ENCODE results near the gene NSUN7. TPM values are rescaled to one million over a fixed set of nuclear protein-coding genes. Genes with fewer than 3 reads are reported as not detected.
A peak's percentile ranks its signal among the peaks of the same experiment; 100 is the strongest.

NSUN7 gene
- total RNA-seq, 2 experiments from 2014 or later, result 0.07 to 0.10 TPM

GRCh38 chr4:40721730-40722171 is 28.0 kb upstream of the NSUN7 start:
- ChIA-PET CTCF (no interaction called here), POLR2A (interaction anchor here (1.0 to 1.5 kb wide), 2 partner anchors 22 to 49 kb away, joined by 3 to 4 read pairs; no protein-coding TSS in a partner anchor)
- Mint-ChIP-seq H3K27ac (no peak overlapping the region), H3K27me3 (peaks cover 5% of the 10 kb centered on the region), H3K9me3 (no peaks in the 10 kb centered on the region), H3K36me3 (no peaks in the 10 kb centered on the region), H3K4me1 (ENCODE audit: low read depth) (peaks cover 15% of the 10 kb centered on the region), H3K4me3 (no peak overlapping the region)
- intact Hi-C loops (cut with micrococcal nuclease), result loop anchor here (1.0 to 10.0 kb wide), 10 partner anchors 19 to 497 kb away; no protein-coding TSS in a partner anchor
- peak; percentile 47 for DNase-seq

- Mint-ChIP-seq H3K4me3 (no peak overlapping the region), H3K36me3 (no peaks in the 10 kb centered on the region), H3K27me3 (peaks cover 6% of the 10 kb centered on the region), H3K4me1 (ENCODE audit: low read depth) (peaks cover 15% of the 10 kb centered on the region), H3K27ac (no peak overlapping the region), H3K9me3 (no peaks in the 10 kb centered on the region)
- CTCF ChIA-PET, result no interaction called here
- peak; percentile 37 for DNase-seq
- intact Hi-C loops (cut with micrococcal nuclease), result loop anchor here (1.0 to 10.0 kb wide), 8 partner anchors 20 to 498 kb away; no protein-coding TSS in a partner anchor
- POLR2A ChIA-PET, result interaction anchor here (1.5 kb wide), 1 partner anchor 50 kb away, joined by 4 read pairs; no protein-coding TSS in a partner anchor
These were observed 27.1 kb upstream of the NSUN7 start for GRCh38 chr4:40722576-40723161.

- Mint-ChIP-seq H3K27me3 (peaks cover 8% of the 10 kb centered on the region), H3K4me3 (no peak overlapping the region), H3K9me3 (no peaks in the 10 kb centered on the region), H3K4me1 (ENCODE audit: low read depth) (peaks cover 14% of the 10 kb centered on the region), H3K27ac (no peak overlapping the region), H3K36me3 (no peaks in the 10 kb centered on the region)
- DNase-seq, result no peak
- POLR2A ChIA-PET, result no interaction called here
- CTCF ChIA-PET, result no interaction called here
- intact Hi-C loops (cut with micrococcal nuclease), result loop anchor here (5.0 to 10.0 kb wide), 3 partner anchors 171 to 499 kb away; no protein-coding TSS in a partner anchor
These were observed 26.0 kb upstream of the NSUN7 start for GRCh38 chr4:40723728-40724127.

GRCh38 chr4:40728333-40728732 is 21.4 kb upstream of the NSUN7 start:
- intact Hi-C loops (cut with micrococcal nuclease), result loop anchor here (10.0 kb wide), 1 partner anchor 504 kb away; no protein-coding TSS in a partner anchor
- Mint-ChIP-seq H3K4me1 (ENCODE audit: low read depth) (peaks cover 13% of the 10 kb centered on the region), H3K27me3 (peaks cover 9% of the 10 kb centered on the region), H3K27ac (no peak overlapping the region), H3K9me3 (no peaks in the 10 kb centered on the region), H3K4me3 (no peak overlapping the region), H3K36me3 (no peaks in the 10 kb centered on the region)
- CTCF ChIA-PET, result no interaction called here
- POLR2A ChIA-PET, result no interaction called here
- DNase-seq, result no peak

GRCh38 chr4:40729555-40729954 is 20.2 kb upstream of the NSUN7 start:
- ChIA-PET CTCF (interaction anchor here (0.7 kb wide), 1 partner anchor 167 kb away, joined by 5 read pairs; no protein-coding TSS in a partner anchor), POLR2A (interaction anchor here (0.6 kb wide), 1 partner anchor 996 kb away, joined by 3 read pairs; no protein-coding TSS in a partner anchor)
- peaks cover 13% of the 10 kb centered on the region for H3K4me1 Mint-ChIP-seq (ENCODE audit: low read depth)

GRCh38 chr4:40730091-40730679 is 19.6 kb upstream of the NSUN7 start:
- H3K36me3 Mint-ChIP-seq, result no peaks in the 10 kb centered on the region
- no peak for DNase-seq
- H3K27ac Mint-ChIP-seq, result no peak overlapping the region
- peaks cover 8% of the 10 kb centered on the region for H3K4me1 Mint-ChIP-seq (ENCODE audit: low read depth)
- ChIA-PET CTCF (no interaction called here), POLR2A (no interaction called here)
- intact Hi-C loops (cut with micrococcal nuclease), result no loop called here
- no peaks in the 10 kb centered on the region for H3K9me3 Mint-ChIP-seq
- no peak overlapping the region for H3K4me3 Mint-ChIP-seq
- peaks cover 12% of the 10 kb centered on the region for H3K27me3 Mint-ChIP-seq

More at GRCh38 chr4:40729555-40729954, 20.2 kb upstream of the NSUN7 start:
- no peak for DNase-seq
- H3K9me3 Mint-ChIP-seq, result no peaks in the 10 kb centered on the region
- no peak overlapping the region for H3K27ac Mint-ChIP-seq
- intact Hi-C loops (cut with micrococcal nuclease), result loop anchor here (10.0 kb wide), 1 partner anchor 505 kb away; no protein-coding TSS in a partner anchor
- H3K36me3 Mint-ChIP-seq, result no peaks in the 10 kb centered on the region
- no peak overlapping the region for H3K4me3 Mint-ChIP-seq
- H3K27me3 Mint-ChIP-seq, result peaks cover 12% of the 10 kb centered on the region

- H3K27me3 Mint-ChIP-seq, result peaks cover 12% of the 10 kb centered on the region
- ChIA-PET POLR2A (no interaction called here), CTCF (no interaction called here)
- no peaks in the 10 kb centered on the region for H3K36me3 Mint-ChIP-seq
- no peaks in the 10 kb centered on the region for H3K9me3 Mint-ChIP-seq
- no peak overlapping the region for H3K27ac Mint-ChIP-seq
- H3K4me3 Mint-ChIP-seq, result no peak overlapping the region
- intact Hi-C loops (cut with micrococcal nuclease), result no loop called here
- no peak for DNase-seq
- peaks cover 8% of the 10 kb centered on the region for H3K4me1 Mint-ChIP-seq (ENCODE audit: low read depth)
These were observed 18.4 kb upstream of the NSUN7 start for GRCh38 chr4:40731361-40731760.

- ChIA-PET CTCF (no interaction called here), POLR2A (no interaction called here)
- intact Hi-C loops (cut with micrococcal nuclease), result no loop called here
These were observed 17.9 kb upstream of the NSUN7 start for GRCh38 chr4:40731792-40732245.

GRCh38 chr4:40733752-40734151 is 16.0 kb upstream of the NSUN7 start:
- Mint-ChIP-seq H3K27me3 (peaks cover 9% of the 10 kb centered on the region), H3K27ac (no peak overlapping the region), H3K36me3 (no peaks in the 10 kb centered on the region), H3K4me1 (ENCODE audit: low read depth) (peaks cover 8% of the 10 kb centered on the region), H3K9me3 (no peaks in the 10 kb centered on the region), H3K4me3 (no peak overlapping the region)
- DNase-seq, result no peak
- intact Hi-C loops (cut with micrococcal nuclease), result no loop called here
- ChIA-PET POLR2A (no interaction called here), CTCF (interaction anchor here (0.7 to 7.4 kb wide), 6 partner anchors 109 to 409 kb away, joined by 3 to 86 read pairs (median 4); no protein-coding TSS in a partner anchor)

More at GRCh38 chr4:40731792-40732245, 17.9 kb upstream of the NSUN7 start:
- no peaks in the 10 kb centered on the region for H3K36me3 Mint-ChIP-seq
- H3K9me3 Mint-ChIP-seq, result no peaks in the 10 kb centered on the region
- H3K27ac Mint-ChIP-seq, result no peak overlapping the region
- peaks cover 8% of the 10 kb centered on the region for H3K4me1 Mint-ChIP-seq (ENCODE audit: low read depth)
- no peak for DNase-seq
- H3K4me3 Mint-ChIP-seq, result no peak overlapping the region
- peaks cover 10% of the 10 kb centered on the region for H3K27me3 Mint-ChIP-seq

- Mint-ChIP-seq H3K36me3 (no peaks in the 10 kb centered on the region), H3K4me3 (no peak overlapping the region), H3K9me3 (no peaks in the 10 kb centered on the region), H3K4me1 (ENCODE audit: low read depth) (peaks cover 8% of the 10 kb centered on the region), H3K27ac (no peak overlapping the region), H3K27me3 (peaks cover 6% of the 10 kb centered on the region)
- CTCF ChIA-PET, result interaction anchor here (0.7 to 7.4 kb wide), 7 partner anchors 109 to 409 kb away, joined by 3 to 86 read pairs (median 3); no protein-coding TSS in a partner anchor
- no peak for DNase-seq
- POLR2A ChIA-PET, result no interaction called here
- intact Hi-C loops (cut with micrococcal nuclease), result no loop called here
These were observed 15.3 kb upstream of the NSUN7 start for GRCh38 chr4:40734497-40734896.

- DNase-seq, result no peak
These were observed 12.8 kb upstream of the NSUN7 start for GRCh38 chr4:40736910-40737309.

GRCh38 chr4:40737879-40738278 is 11.9 kb upstream of the NSUN7 start:
- DNase-seq, result no peak
- H3K4me3 Mint-ChIP-seq, result no peak overlapping the region
- intact Hi-C loops (cut with micrococcal nuclease), result loop anchor here (1.0 kb wide), 3 partner anchors 103 to 186 kb away; no protein-coding TSS in a partner anchor
- ChIA-PET CTCF (interaction anchor here (1.0 to 7.4 kb wide), 3 partner anchors 38 to 159 kb away, joined by 4 to 86 read pairs (median 51); no protein-coding TSS in a partner anchor), POLR2A (no interaction called here)
- H3K27ac Mint-ChIP-seq, result no peak overlapping the region
- peaks cover 5% of the 10 kb centered on the region for H3K27me3 Mint-ChIP-seq
- no peaks in the 10 kb centered on the region for H3K4me1 Mint-ChIP-seq (ENCODE audit: low read depth)
- no peaks in the 10 kb centered on the region for H3K9me3 Mint-ChIP-seq
- no peaks in the 10 kb centered on the region for H3K36me3 Mint-ChIP-seq

More at GRCh38 chr4:40736910-40737309, 12.8 kb upstream of the NSUN7 start:
- H3K9me3 Mint-ChIP-seq, result no peaks in the 10 kb centered on the region
- H3K27ac Mint-ChIP-seq, result no peak overlapping the region
- CTCF ChIA-PET, result interaction anchor here (1.0 to 7.4 kb wide), 5 partner anchors 39 to 188 kb away, joined by 3 to 86 read pairs (median 10); no protein-coding TSS in a partner anchor
- POLR2A ChIA-PET, result no interaction called here
- peaks cover 5% of the 10 kb centered on the region for H3K27me3 Mint-ChIP-seq
- H3K4me1 Mint-ChIP-seq (ENCODE audit: low read depth), result peaks cover 3% of the 10 kb centered on the region
- H3K36me3 Mint-ChIP-seq, result no peaks in the 10 kb centered on the region
- intact Hi-C loops (cut with micrococcal nuclease), result loop anchor here (1.0 kb wide), 3 partner anchors 104 to 187 kb away; no protein-coding TSS in a partner anchor
- no peak overlapping the region for H3K4me3 Mint-ChIP-seq
